Neural cell (in vitro differentiated cells): ENCODE data around the gene SLC35A2. TPM values are rescaled to one million over a fixed set of nuclear protein-coding genes. Genes with fewer than 3 reads are reported as not detected.

Source experiments
- H2AFZ ChIP-seq: fragments of 200-600, 300-800 bp; sonication (generic), shearing (Covaris generic); 2 replicates; pipeline ENCODE4 v1.6.0; 2014; ENCODE audit warnings: low read depth, mild to moderate bottlenecking, antibody characterized with exemption, low read length, moderate library complexity
- H3F3A ChIP-seq: fragments of 200-600 bp; shearing (Covaris generic); 2 replicates; pipeline ENCODE4 v1.6.1; 2016; ENCODE audit warnings: mild to moderate bottlenecking, moderate library complexity, mixed read lengths, antibody characterized with exemption, low read length; ENCODE audit not compliant: insufficient read depth, poor library complexity, severe bottlenecking
- H3K27ac ChIP-seq: fragments of 200-600, 300-800 bp; sonication (generic), shearing (Covaris generic); 2 replicates; pipeline ENCODE4 v1.5.1; 2014; ENCODE audit warnings: mild to moderate bottlenecking, low read length, moderate library complexity
- H3K27me3 ChIP-seq: fragments of 300-800, 200-600 bp; sonication (generic), shearing (Covaris generic); 2 replicates; pipeline ENCODE4 v1.6.0; 2014; ENCODE audit warnings: mild to moderate bottlenecking, low read depth, low read length, moderate library complexity; ENCODE audit not compliant: insufficient read depth
- H3K36me3 ChIP-seq: fragments of 300-800, 200-600 bp; sonication (generic), shearing (Covaris generic); 2 replicates; pipeline ENCODE4 v1.5.1; 2014; ENCODE audit warnings: mild to moderate bottlenecking, antibody characterized with exemption, low read length, moderate library complexity; ENCODE audit not compliant: insufficient read depth
- H3K4me2 ChIP-seq: fragments of 300-800, 200-600 bp; sonication (generic), shearing (Covaris generic); 2 replicates; pipeline ENCODE4 v1.6.0; 2014; ENCODE audit warnings: mild to moderate bottlenecking, low read length
- H3K4me3 ChIP-seq: fragments of 300-800, 200-600 bp; sonication (generic), shearing (Covaris generic); 2 replicates; pipeline ENCODE4 v1.5.1; 2014; ENCODE audit warnings: mild to moderate bottlenecking, low read length, moderate library complexity
- H3K79me2 ChIP-seq: fragments of 200-600 bp; shearing (Covaris generic); replicated peaks from 2 replicates; pipeline ENCODE4 v1.6.0; 2014; ENCODE audit warnings: mild to moderate bottlenecking, low read length, moderate library complexity; ENCODE audit not compliant: insufficient read depth
- H3K9ac ChIP-seq: fragments of 300-800, 200-600 bp; sonication (generic), shearing (Covaris generic); 2 replicates; pipeline ENCODE4 v1.6.1; 2016; ENCODE audit warnings: mild to moderate bottlenecking, low read length, mixed read lengths
- H3K9me2 ChIP-seq: fragments of 200-600 bp; shearing (Covaris generic); 2 replicates; pipeline ENCODE4 v1.6.1; 2016; ENCODE audit warnings: mild to moderate bottlenecking, low read length, mixed read lengths; ENCODE audit not compliant: insufficient read depth
- H3K9me3 ChIP-seq: fragments of 200-600, 300-800 bp; sonication (generic), shearing (Covaris generic); 2 replicates; pipeline ENCODE4 v1.6.1; 2016; ENCODE audit warnings: mild to moderate bottlenecking, mixed run types, low read length, moderate library complexity, mixed read lengths
- H4K20me1 ChIP-seq: fragments of 200-600 bp; shearing (Covaris generic); 2 replicates; pipeline ENCODE4 v1.6.1; 2016; ENCODE audit warnings: mild to moderate bottlenecking, mixed run types; ENCODE audit not compliant: insufficient read depth
- CTCF ChIP-seq: fragments of 450-650 bp; IDR thresholded peaks from 2 replicates; pipeline ENCODE4 v1.5.1; 2014; ENCODE audit warnings: antibody characterized with exemption, mild to moderate bottlenecking, moderate library complexity; ENCODE audit not compliant: poor library complexity, severe bottlenecking
- EP300 ChIP-seq: fragments of 450-650 bp; conservative IDR thresholded peaks from 2 replicates; pipeline ENCODE4 v1.6.1; 2014; ENCODE audit warnings: antibody characterized with exemption, mild to moderate bottlenecking, moderate library complexity; ENCODE audit not compliant: poor library complexity, severe bottlenecking
- EZH2 ChIP-seq: fragments of 200-600, 300-800 bp; shearing (Covaris generic), sonication (generic); IDR thresholded peaks from 2 replicates; pipeline ENCODE4 v1.6.1; 2014; ENCODE audit warnings: antibody characterized with exemption, low read length, borderline replicate concordance, mild to moderate bottlenecking; ENCODE audit not compliant: insufficient read depth, poor library complexity, severe bottlenecking
- MXI1 ChIP-seq: fragments of 450-650 bp; conservative IDR thresholded peaks from 2 replicates; pipeline ENCODE4 v1.6.1; 2014; ENCODE audit warnings: antibody characterized with exemption, mild to moderate bottlenecking; ENCODE audit not compliant: poor library complexity, severe bottlenecking
- POLR2AphosphoS5 ChIP-seq: IDR thresholded peaks from 2 replicates; pipeline ENCODE4 v1.6.1; 2012
- RAD21 ChIP-seq: fragments of 450-650 bp; conservative IDR thresholded peaks from 2 replicates; pipeline ENCODE4 v1.6.1; 2014; ENCODE audit warnings: antibody characterized with exemption, mild to moderate bottlenecking, moderate library complexity
- REST ChIP-seq: IDR thresholded peaks from 2 replicates; pipeline ENCODE4 v1.6.1; 2012; ENCODE audit warnings: borderline replicate concordance
- SMC3 ChIP-seq: fragments of 450-650 bp; conservative IDR thresholded peaks from 2 replicates; pipeline ENCODE4 v1.6.1; 2014; ENCODE audit warnings: antibody characterized with exemption, mild to moderate bottlenecking, moderate library complexity; ENCODE audit not compliant: poor library complexity
- TAF1 ChIP-seq: IDR thresholded peaks from 2 replicates; pipeline ENCODE4 v1.6.1; 2012; ENCODE audit warnings: low read depth
- polyA plus RNA-seq: library from polyadenylated mRNA; depleted of rRNA; stranded (reverse); fragments of >200 nt; gene quantifications from 2 replicates; pipeline ENCODE4 v1.2.3, GENCODE V29; 2014

The SLC35A2 gene
- polyA plus RNA-seq, 1 donor from 2014 or later: 20.7 TPM

- Histone ChIP-seq H2AFZ (no peak overlapping the region), H3K9me2 (no peaks in the 10 kb centered on the region), H3K9ac (no peak overlapping the region), H3K27me3 (no peaks in the 10 kb centered on the region), H3K4me3 (no peak overlapping the region), H3K9me3 (no peaks in the 10 kb centered on the region), H3K27ac (no peak overlapping the region), H3F3A (no peaks in the 10 kb centered on the region), H4K20me1 (no peaks in the 10 kb centered on the region), H3K36me3 (no peaks in the 10 kb centered on the region), H3K4me2 (no peak overlapping the region), H3K79me2 (no peaks in the 10 kb centered on the region)
- TF ChIP-seq EP300: no peak
- no peak for TF ChIP-seq REST
- no peak for TF ChIP-seq EZH2
- no peak for TF ChIP-seq MXI1
- TF ChIP-seq POLR2AphosphoS5: no peak
Measured at GRCh38 chrX:48905090-48905790, 6.2 kb downstream of the SLC35A2 start.

- Histone ChIP-seq H3F3A (no peaks in the 10 kb centered on the region), H3K9me2 (no peaks in the 10 kb centered on the region), H3K9ac (no peak overlapping the region), H2AFZ (no peak overlapping the region), H3K79me2 (no peaks in the 10 kb centered on the region), H3K27me3 (no peaks in the 10 kb centered on the region), H4K20me1 (no peaks in the 10 kb centered on the region), H3K36me3 (no peaks in the 10 kb centered on the region), H3K9me3 (no peaks in the 10 kb centered on the region), H3K27ac (no peak overlapping the region), H3K4me2 (no peak overlapping the region), H3K4me3 (no peak overlapping the region)
- TF ChIP-seq EZH2 (no peak), MXI1 (no peak), CTCF (no peak), EP300 (no peak), TAF1 (no peak), POLR2AphosphoS5 (no peak), RAD21 (no peak), SMC3 (no peak), REST (no peak)
Measured at GRCh38 chrX:48904626-48905025, 6.8 kb downstream of the SLC35A2 start.
